GM20000 (cell line): ENCODE results near the gene HYAL3.
A peak's percentile ranks its signal among the peaks of the same experiment; 100 is the strongest.

Experiments used
- DNase-seq: peaks from one replicate; pipeline ENCODE4 v3.0.0; 2012; ENCODE audit warnings: low spot score
- TF ChIP-seq, protein P1 (sequence below): IDR thresholded peaks from 2 replicates; pipeline ENCODE4 v1.5.1; 2012; ENCODE audit warnings: mild to moderate bottlenecking, control low read depth; ENCODE audit errors: extremely low read depth, missing control alignments

Gene HYAL3

DNA sequence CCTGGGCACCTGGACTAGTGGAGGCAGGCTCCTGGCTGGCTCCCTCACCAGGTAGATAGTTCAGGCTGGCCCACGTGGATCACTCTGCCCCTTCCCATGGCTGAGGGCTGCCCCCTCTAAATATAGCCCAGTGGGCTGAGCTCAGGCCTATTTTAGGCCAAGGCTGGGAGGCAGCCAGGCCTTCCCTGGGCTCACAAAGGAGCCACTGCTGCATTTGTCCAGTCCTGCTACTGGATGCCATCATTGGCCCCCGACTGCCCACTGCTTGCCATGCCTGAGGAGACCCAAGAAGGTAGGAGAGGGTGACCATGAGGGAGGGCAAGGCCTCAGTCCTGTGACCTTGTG is 20.4 kb downstream of the HYAL3 start, which contains the start of gene LSMEM2:
Gene LSMEM2 (plus strand): TSS at position 208 of the 345 bp plus-strand sequence. CDS start 27 bp downstream, at position 235.
- DNase-seq: no peak
- TF ChIP-seq, protein P1, sequence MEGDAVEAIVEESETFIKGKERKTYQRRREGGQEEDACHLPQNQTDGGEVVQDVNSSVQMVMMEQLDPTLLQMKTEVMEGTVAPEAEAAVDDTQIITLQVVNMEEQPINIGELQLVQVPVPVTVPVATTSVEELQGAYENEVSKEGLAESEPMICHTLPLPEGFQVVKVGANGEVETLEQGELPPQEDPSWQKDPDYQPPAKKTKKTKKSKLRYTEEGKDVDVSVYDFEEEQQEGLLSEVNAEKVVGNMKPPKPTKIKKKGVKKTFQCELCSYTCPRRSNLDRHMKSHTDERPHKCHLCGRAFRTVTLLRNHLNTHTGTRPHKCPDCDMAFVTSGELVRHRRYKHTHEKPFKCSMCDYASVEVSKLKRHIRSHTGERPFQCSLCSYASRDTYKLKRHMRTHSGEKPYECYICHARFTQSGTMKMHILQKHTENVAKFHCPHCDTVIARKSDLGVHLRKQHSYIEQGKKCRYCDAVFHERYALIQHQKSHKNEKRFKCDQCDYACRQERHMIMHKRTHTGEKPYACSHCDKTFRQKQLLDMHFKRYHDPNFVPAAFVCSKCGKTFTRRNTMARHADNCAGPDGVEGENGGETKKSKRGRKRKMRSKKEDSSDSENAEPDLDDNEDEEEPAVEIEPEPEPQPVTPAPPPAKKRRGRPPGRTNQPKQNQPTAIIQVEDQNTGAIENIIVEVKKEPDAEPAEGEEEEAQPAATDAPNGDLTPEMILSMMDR: no peak

DNA sequence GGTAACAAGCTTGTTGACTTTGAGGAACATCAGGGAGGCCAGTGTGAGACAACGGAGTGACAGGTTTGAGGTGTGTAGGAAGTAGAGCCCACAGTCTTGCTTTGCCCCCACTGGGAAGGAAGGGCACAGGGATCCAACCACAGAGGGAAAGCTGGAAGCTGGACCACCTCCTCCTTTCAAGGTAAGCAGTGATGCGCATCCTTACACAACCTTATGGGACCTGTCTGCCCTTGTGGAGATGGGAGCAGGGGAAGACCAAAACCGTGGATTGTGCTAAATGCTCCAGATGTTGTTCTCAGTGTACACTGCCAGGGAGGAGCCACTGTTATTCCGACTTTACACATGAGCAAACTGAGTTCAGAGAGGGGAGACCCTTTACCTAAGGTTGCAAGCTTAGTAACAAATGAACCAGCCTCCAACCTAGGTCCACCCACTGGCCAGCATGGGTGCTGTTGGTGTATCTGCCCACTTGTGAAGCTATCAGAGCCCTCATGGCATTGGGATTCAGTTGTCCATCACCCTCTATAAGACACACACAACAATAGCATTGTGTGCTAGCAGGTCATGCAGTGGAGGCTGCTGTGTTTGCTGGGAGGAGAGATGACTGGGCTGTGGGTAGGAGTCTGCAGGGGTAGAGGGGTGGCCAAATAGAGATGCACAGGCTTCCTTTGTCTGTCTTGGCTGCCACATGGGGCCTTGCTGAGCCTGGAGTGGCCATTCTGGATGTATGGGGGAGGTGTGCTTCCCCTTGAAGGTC is 20.9 kb downstream of the HYAL3 start:
- TF ChIP-seq, protein P1: no peak
- no peak for DNase-seq

DNA sequence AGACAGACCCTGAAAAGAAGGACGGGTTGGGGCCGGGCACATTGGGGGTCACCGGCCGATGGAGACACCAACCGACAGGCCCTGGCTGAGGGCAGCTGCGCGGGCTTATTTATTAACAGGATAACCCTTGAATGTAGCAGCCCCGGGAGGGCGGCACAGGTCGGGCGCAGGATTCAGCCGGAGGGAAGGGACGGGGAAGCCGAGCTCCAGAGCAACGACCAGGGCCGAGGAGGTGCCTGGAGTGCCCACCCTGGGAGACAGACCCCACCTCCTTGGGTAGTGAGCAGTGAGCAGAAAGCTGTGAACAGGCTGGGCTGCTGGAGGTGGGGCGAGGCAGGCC is 22.5 kb downstream of the HYAL3 start:
- TF ChIP-seq, protein P1: no peak
- DNase-seq: no peak

DNA sequence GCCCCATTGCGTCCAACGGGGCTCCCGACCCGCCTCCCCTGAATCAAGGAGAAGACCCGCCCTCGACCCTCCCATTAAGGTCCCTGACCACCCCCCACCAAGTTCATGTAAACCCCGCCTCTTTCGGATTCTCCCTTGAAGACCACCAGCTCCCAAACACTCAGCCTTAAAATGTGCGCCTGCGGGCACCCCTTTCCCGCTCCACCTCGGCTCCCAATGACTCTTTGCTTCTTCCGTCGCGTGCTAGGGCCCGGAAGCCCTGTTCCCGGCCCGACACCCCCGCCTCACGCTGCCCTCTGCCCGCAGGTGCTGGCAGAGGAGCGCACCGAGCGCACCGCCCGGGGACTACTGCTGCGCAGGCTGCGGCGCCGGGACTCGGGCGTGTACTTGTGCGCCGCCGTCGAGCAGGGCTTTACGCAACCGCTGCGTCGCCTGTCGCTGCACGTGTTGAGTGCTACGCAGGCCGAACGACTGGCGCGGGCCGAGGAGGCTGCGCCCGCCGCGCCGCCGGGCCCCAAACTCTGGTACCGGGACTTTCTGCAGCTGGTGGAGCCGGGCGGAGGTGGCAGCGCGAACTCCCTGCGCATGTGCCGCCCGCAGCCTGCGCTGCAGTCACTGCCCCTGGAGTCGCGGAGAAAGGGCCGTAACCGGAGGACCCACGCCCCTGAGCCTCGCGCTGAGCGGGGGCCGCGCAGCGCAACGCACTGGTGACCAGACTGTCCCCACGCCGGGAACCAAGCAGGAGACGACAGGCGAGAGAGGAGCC is 23.0 kb downstream of the HYAL3 start:
- TF ChIP-seq, protein P1: no peak
- peak; percentile 25 for DNase-seq

DNA sequence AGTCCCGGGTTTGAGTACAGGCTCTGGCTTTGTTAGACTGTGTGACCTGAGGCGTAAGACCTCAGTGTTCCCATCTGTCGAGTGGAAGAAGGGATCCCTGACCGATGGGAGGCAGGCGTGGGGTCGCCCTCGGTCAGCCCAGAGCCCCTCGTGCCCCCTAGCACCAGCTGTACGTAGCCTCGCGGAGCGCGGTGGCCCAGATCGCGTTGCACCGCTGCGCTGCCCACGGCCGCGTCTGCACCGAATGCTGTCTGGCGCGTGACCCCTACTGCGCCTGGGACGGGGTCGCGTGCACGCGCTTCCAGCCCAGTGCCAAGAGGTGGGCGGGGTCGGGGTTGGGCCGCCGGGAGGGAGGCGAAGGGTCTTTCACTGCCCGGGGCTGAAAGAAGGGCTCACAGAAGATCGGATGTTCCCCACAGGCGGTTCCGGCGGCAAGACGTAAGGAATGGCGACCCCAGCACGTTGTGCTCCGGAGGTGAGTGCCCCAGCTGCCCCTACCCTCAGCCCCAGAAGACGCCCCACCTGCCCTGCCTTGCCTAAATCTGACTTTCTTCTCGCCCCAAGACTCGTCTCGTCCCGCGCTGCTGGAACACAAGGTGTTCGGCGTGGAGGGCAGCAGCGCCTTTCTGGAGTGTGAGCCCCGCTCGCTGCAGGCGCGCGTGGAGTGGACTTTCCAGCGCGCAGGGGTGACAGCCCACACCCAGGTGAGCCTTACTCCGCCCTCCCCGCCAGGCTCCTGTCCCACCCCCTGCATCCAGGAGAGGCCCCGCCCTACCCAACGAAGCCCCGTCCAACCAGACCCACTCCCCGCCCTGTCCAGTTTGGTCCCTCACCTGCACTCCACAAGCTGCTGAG is 23.8 kb downstream of the HYAL3 start:
- TF ChIP-seq, protein P1: no peak
- DNase-seq: peak; percentile 50

DNA sequence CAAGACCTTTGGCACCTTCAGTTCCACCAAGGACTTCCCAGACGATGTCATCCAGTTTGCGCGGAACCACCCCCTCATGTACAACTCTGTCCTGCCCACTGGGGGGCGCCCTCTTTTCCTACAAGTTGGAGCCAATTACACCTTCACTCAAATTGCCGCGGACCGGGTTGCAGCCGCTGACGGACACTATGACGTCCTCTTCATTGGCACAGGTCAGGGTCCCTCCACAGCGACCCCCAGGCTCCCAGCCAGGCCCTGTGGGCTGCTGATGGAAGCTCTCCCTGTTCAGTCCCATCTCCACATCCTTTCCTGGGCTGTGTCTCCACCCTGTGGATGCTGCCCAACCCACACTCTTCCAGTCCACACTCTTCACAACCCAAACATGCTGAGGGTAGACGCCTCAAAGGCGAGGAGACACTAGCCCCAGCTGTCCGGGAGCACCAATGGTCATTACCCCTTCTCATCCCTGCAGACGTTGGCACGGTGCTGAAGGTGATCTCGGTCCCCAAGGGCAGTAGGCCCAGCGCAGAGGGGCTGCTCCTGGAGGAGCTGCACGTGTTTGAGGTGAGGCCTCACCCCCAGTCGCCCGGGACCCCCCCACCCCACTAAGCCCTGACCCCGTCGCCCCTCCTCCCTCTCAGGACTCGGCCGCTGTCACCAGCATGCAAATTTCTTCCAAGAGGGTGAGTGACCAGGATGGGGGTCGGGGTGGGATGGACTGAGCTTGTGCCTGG is 24.7 kb downstream of the HYAL3 start:
- peak; percentile 84 for DNase-seq
- TF ChIP-seq, protein P1: peak; percentile 46
